Hypothalamus (tissue), 51 donors: Measurements from ENCODE around the gene F12.

Experiments
- DNase-seq, 51 donors: peaks; one replicate each; lab custom pipeline; 2025; lab: John Stamatoyannopoulos, UW

The F12 gene

GRCh38 chr5:177447066-177447610 is 37.8 kb upstream of the F12 start:
- DNase-seq: peak in 45 of 51 donors; percentile 22 to 81 (median 70)

GRCh38 chr5:177446200-177447065 is 37.1 kb upstream of the F12 start, which contains the start of gene PRR7:
Gene PRR7, plus strand, starts transcription at chr5:177446814. Its CDS starts 8,254 bp downstream, at chr5:177455068.
- DNase-seq: peak in 46 of 51 donors; percentile 25 to 83 (median 66)

- no peak for DNase-seq
These were observed 36.5 kb upstream of the F12 start for GRCh38 chr5:177445917-177446199.

- DNase-seq: no peak
These were observed 35.9 kb upstream of the F12 start for GRCh38 chr5:177445052-177445916.

- no peak for DNase-seq
These were observed 35.0 kb upstream of the F12 start for GRCh38 chr5:177444106-177445051.

- no peak for DNase-seq
These were observed 34.0 kb upstream of the F12 start for GRCh38 chr5:177443144-177443983.

GRCh38 chr5:177442066-177442826 is 32.9 kb upstream of the F12 start:
- DNase-seq: no peak

GRCh38 chr5:177440990-177441780 is 31.8 kb upstream of the F12 start:
- DNase-seq: no peak

- DNase-seq: no peak
These were observed 31.0 kb upstream of the F12 start for GRCh38 chr5:177440211-177440989.

- no peak for DNase-seq
These were observed 30.2 kb upstream of the F12 start for GRCh38 chr5:177439518-177440053.

- no peak for DNase-seq
These were observed 29.1 kb upstream of the F12 start for GRCh38 chr5:177438468-177438867.

- DNase-seq: no peak
These were observed 28.3 kb upstream of the F12 start for GRCh38 chr5:177437623-177438022.

- DNase-seq: no peak
These were observed 26.6 kb upstream of the F12 start for GRCh38 chr5:177435847-177436536.

- no peak for DNase-seq
These were observed 25.8 kb upstream of the F12 start for GRCh38 chr5:177434942-177435738.

GRCh38 chr5:177434437-177434836 is 25.1 kb upstream of the F12 start:
- DNase-seq: no peak
